ENCODE measurements around the gene INO80E.

INO80E gene

DNA sequence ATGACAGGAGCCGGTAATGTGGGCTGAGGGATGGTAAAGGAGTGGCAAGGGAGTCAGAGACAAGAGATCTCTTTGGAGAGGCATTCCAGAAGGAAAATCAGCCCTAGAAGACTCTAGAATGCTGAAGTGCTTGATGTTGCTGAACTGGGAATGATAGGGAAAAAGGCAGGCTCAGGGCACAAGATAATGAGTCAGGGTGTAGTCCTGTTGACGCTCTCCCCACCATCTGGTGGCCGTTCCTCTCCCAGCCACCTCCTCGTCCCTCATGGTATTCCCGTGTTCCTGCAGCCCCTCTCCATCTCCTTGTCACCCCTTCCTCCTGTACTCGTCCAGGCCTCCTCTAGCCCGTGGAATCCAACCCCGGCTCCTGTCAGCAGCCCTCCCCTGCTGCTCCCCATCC lies 58.4 kb downstream of the INO80E start:
- no peak overlapping the region for H3K4me3 ChIP-seq (ENCODE audit: low read depth, low read length)

DNA sequence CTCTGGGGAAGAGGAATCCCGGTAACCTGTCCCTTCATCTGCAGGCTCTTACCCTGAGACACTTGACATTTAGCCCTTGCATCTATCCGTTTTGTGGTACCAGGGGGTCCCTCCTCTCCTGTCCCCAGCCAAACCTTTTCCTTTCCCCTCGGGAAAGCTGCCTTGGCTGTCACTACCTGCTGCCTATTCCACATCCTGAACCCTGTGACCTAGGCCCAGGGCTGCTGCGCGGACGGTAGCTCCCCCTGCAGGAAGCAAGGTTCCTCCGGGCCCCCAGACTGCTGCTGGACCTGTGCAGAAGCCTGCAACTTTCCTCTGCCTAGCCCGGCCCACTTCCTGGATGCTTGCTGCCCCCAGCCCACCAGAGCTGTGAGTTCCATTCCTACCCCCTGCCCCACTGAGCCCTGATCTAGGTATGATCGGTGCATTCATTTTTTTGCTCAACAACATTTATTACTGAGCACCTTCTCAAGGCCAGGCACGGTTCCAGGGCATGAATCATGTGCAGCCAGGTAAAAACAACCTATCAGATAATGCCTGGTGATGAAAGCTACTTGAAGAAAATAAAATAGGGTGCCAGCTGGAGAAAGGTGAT lies 59.0 kb downstream of the INO80E start:
- no peak overlapping the region for H3K4me3 ChIP-seq (ENCODE audit: low read depth, low read length)
- no peak for DNase-seq (ENCODE audit: low read depth)

More for the DNA sequence above, 58.4 kb downstream of the INO80E start:
- no peak for DNase-seq (ENCODE audit: low read depth)
